GM12891 (cell line): ENCODE measurements around the gene HCN3.

ENCODE experiments used
- PAX5 ChIP-seq: IDR thresholded peaks from 2 replicates; pipeline ENCODE4 v1.6.1; 2011; ENCODE audit warnings: low read length, moderate library complexity, mild to moderate bottlenecking; ENCODE audit not compliant: insufficient read depth, severe bottlenecking
- POLR2A ChIP-seq: IDR thresholded peaks from 2 replicates; pipeline ENCODE4 v1.6.1; 2011; ENCODE audit warnings: low read depth, low read length, control low read depth
- POLR2AphosphoS5 ChIP-seq: IDR thresholded peaks from 2 replicates; pipeline ENCODE4 v1.6.1; 2011; ENCODE audit warnings: low read depth, low read length, control low read depth
- POU2F2 ChIP-seq: IDR thresholded peaks from 2 replicates; pipeline ENCODE4 v1.6.1; 2011; ENCODE audit warnings: low read depth, mild to moderate bottlenecking, control low read depth, low read length, moderate library complexity
- TAF1 ChIP-seq: IDR thresholded peaks from 2 replicates; pipeline ENCODE4 v1.6.1; 2011; ENCODE audit warnings: low read depth, low read length, control low read depth

DNA sequence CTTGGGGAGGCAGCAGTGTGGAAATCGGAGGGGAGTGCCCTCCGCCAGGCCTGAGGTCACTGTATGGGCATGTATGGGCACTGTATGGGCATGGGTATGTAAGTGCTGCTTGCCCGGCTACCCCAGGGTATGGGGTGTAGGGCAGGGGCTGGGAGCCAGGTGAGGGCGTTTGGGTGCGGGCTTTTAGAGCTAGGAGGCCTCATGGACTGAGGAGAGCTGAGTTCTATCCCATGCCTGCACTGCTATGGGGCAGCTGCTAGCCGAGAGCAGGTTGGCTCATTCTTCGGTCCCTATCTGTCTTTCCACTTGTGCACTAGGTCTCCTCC is 18.6 kb downstream of the HCN3 start:
- TF ChIP-seq POLR2A = no peak
- TF ChIP-seq POLR2AphosphoS5 = no peak
- no peak for TF ChIP-seq PAX5
- no peak for TF ChIP-seq POU2F2
- no peak for TF ChIP-seq TAF1
